ENCODE data around the gene UGT8. TPM values are rescaled to one million over a fixed set of nuclear protein-coding genes. Genes with fewer than 3 reads are reported as not detected.

UGT8 gene
- total RNA-seq, 1 experiment from 2014 or later: 1.2 TPM

- Histone ChIP-seq H3K27me3 (replicated peaks; ENCODE audit: insufficient read depth, low read depth, low read length, poor library complexity) (no peaks in the 10 kb centered on the region), H3K36me3 (ENCODE audit: insufficient read depth, low read length, poor library complexity, severe bottlenecking) (no peaks in the 10 kb centered on the region), H3K9me3 (ENCODE audit: low read depth, low read length, poor library complexity, severe bottlenecking) (no peaks in the 10 kb centered on the region), H3K27ac (ENCODE audit: low read depth, low read length, poor library complexity, severe bottlenecking) (no peak overlapping the region), H3K4me1 (ENCODE audit: insufficient read depth, low read length, poor library complexity, severe bottlenecking) (peaks cover 6% of the 10 kb centered on the region), H3K4me3 (ENCODE audit: low read depth, low read length, poor library complexity, severe bottlenecking) (no peak overlapping the region)
- ChIA-PET POLR2A (ENCODE audit: low non-redundant PET) (no interaction called here), CTCF (no interaction called here)
- no peak for DNase-seq (ENCODE audit: low spot score)
- TF ChIP-seq EZH2 (IDR thresholded peaks at IDR 0.05; ENCODE audit: borderline replicate concordance, low read depth, low read length, poor library complexity, severe bottlenecking) (no peak), CTCF (conservative IDR thresholded peaks at IDR 0.05; ENCODE audit: low read depth, low read length) (no peak)
- no TSS peak for BruUV-seq (replicated peaks)
- intact Hi-C loops (cut with micrococcal nuclease; ENCODE audit: unreplicated experiment): loop anchor here (10.0 kb wide), 2 partner anchors 737 to 1417 kb away; no protein-coding TSS in a partner anchor
These were observed 93.3 kb downstream of the UGT8 start for GRCh38 chr4:114691865-114692264.

DNA sequence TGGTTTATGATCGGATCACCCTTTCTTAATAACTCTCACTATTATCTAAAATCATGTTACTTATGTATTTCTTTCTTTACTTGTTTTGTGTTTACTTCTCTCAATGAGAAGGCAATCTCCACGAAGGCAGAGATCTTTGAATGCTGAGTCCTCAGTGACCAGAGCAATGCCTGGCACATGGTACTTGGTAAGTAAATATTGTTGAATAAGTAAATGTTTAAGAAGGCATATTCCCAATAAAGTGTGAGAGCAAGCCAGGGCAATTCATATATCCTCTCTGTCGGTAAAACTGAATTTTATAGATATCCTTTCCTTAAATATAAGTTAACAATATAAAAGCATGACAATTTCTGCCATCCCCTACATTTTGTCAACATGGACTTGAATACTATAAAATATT is 94.4 kb downstream of the UGT8 start:
- H3K9me3 ChIP-seq (ENCODE audit: low read depth, low read length, poor library complexity, severe bottlenecking): no peaks in the 10 kb centered on the region
- peaks cover 6% of the 10 kb centered on the region for H3K4me1 ChIP-seq (ENCODE audit: insufficient read depth, low read length, poor library complexity, severe bottlenecking)
- CTCF ChIA-PET: no interaction called here
- H3K27me3 ChIP-seq (replicated peaks; ENCODE audit: insufficient read depth, low read depth, low read length, poor library complexity): no peaks in the 10 kb centered on the region
- DNase-seq (ENCODE audit: low spot score): no peak
- H3K4me3 ChIP-seq (ENCODE audit: low read depth, low read length, poor library complexity, severe bottlenecking): no peak overlapping the region
- no TSS peak for BruUV-seq (replicated peaks)
- no peak overlapping the region for H3K27ac ChIP-seq (ENCODE audit: low read depth, low read length, poor library complexity, severe bottlenecking)
- intact Hi-C loops (cut with micrococcal nuclease; ENCODE audit: unreplicated experiment): loop anchor here (10.0 kb wide), 2 partner anchors 738 to 1418 kb away; no protein-coding TSS in a partner anchor
- POLR2A ChIA-PET (ENCODE audit: low non-redundant PET): no interaction called here
- TF ChIP-seq EZH2 (IDR thresholded peaks at IDR 0.05; ENCODE audit: borderline replicate concordance, low read depth, low read length, poor library complexity, severe bottlenecking) (no peak), CTCF (conservative IDR thresholded peaks at IDR 0.05; ENCODE audit: low read depth, low read length) (no peak)
- no peaks in the 10 kb centered on the region for H3K36me3 ChIP-seq (ENCODE audit: insufficient read depth, low read length, poor library complexity, severe bottlenecking)

DNA sequence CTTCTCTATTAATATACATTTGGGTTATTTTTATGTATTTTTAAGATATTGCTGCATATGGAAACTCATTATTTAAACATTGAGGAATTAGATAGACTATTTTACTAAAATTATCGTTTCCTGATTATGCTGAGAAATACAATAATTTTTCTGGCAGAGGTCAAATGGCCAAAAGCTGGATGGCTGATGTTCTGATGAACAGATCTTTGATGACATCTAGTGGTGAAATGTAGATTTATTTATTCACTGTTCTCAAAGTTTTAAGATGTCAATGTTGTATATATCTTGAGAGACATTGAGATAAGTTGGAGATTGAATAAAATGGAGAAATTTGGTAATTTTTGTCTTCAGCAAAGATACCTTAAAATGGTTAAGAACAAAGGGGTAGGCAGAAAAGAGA is 96.2 kb downstream of the UGT8 start:
- H3K27ac ChIP-seq (ENCODE audit: low read depth, low read length, poor library complexity, severe bottlenecking): no peak overlapping the region
- POLR2A ChIA-PET (ENCODE audit: low non-redundant PET): no interaction called here
- peak; percentile 51 for DNase-seq (ENCODE audit: low spot score)
- H3K36me3 ChIP-seq (ENCODE audit: insufficient read depth, low read length, poor library complexity, severe bottlenecking): no peaks in the 10 kb centered on the region
- intact Hi-C loops (cut with micrococcal nuclease; ENCODE audit: unreplicated experiment): loop anchor here (5.0 to 10.0 kb wide), 3 partner anchors 740 to 1420 kb away; no protein-coding TSS in a partner anchor
- peaks cover 6% of the 10 kb centered on the region for H3K4me1 ChIP-seq (ENCODE audit: insufficient read depth, low read length, poor library complexity, severe bottlenecking)
- CTCF ChIA-PET: no interaction called here
- TF ChIP-seq EZH2 (IDR thresholded peaks at IDR 0.05; ENCODE audit: borderline replicate concordance, low read depth, low read length, poor library complexity, severe bottlenecking) (no peak), CTCF (conservative IDR thresholded peaks at IDR 0.05; ENCODE audit: low read depth, low read length) (peak; percentile 66)
- BruUV-seq (replicated peaks): no TSS peak
- H3K4me3 ChIP-seq (ENCODE audit: low read depth, low read length, poor library complexity, severe bottlenecking): no peak overlapping the region
- H3K9me3 ChIP-seq (ENCODE audit: low read depth, low read length, poor library complexity, severe bottlenecking): no peaks in the 10 kb centered on the region
- H3K27me3 ChIP-seq (replicated peaks; ENCODE audit: insufficient read depth, low read depth, low read length, poor library complexity): no peaks in the 10 kb centered on the region
